Fibroblast of villous mesenchyme (primary cell): ENCODE measurements around the gene SYVN1. TPM values are rescaled to one million over a fixed set of nuclear protein-coding genes. Genes with fewer than 3 reads are reported as not detected.

Experiments
- DNase-seq: peaks from one replicate; pipeline ENCODE4 v3.0.0-alpha.2; 2010; ENCODE audit warnings: low read depth
- H3K4me3 ChIP-seq: 2 replicates; pipeline ENCODE4 v1.5.1; 2011; ENCODE audit warnings: low read depth, mild to moderate bottlenecking, low read length
- CTCF ChIP-seq: IDR thresholded peaks from 2 replicates; pipeline ENCODE4 v1.5.1; 2012; ENCODE audit warnings: low read depth, mild to moderate bottlenecking, low read length; ENCODE audit not compliant: insufficient read depth
- total RNA-seq: library from RNA; depleted of rRNA; stranded (reverse); fragments of >200 nt; gene quantifications from 2 replicates; pipeline ENCODE4 v1.2.3, GENCODE V29; 2012

SYVN1 gene
- total RNA-seq, 1 donor = 13.0 TPM

GRCh38 chr11:65163684-65164083 lies 29.4 kb upstream of the SYVN1 start:
- no peak for TF ChIP-seq CTCF
- H3K4me3 ChIP-seq = no peak overlapping the region
- peak; percentile 55 for DNase-seq

- no peak overlapping the region for H3K4me3 ChIP-seq
- no peak for DNase-seq
- no peak for TF ChIP-seq CTCF
These were observed 26.3 kb upstream of the SYVN1 start for GRCh38 chr11:65160643-65161042.

GRCh38 chr11:65159012-65159411 lies 24.7 kb upstream of the SYVN1 start:
- TF ChIP-seq CTCF = no peak
- DNase-seq = no peak
- H3K4me3 ChIP-seq = no peak overlapping the region

GRCh38 chr11:65157336-65157735 lies 23.0 kb upstream of the SYVN1 start:
- TF ChIP-seq CTCF = no peak
- no peak for DNase-seq
- no peak overlapping the region for H3K4me3 ChIP-seq

- TF ChIP-seq CTCF = no peak
- H3K4me3 ChIP-seq = no peak overlapping the region
- no peak for DNase-seq
These were observed 22.6 kb upstream of the SYVN1 start for GRCh38 chr11:65156926-65157325.

GRCh38 chr11:65156256-65156655 lies 21.9 kb upstream of the SYVN1 start:
- no peak for DNase-seq
- no peak for TF ChIP-seq CTCF

GRCh38 chr11:65152122-65152521 lies 17.8 kb upstream of the SYVN1 start:
- H3K4me3 ChIP-seq = no peak overlapping the region
- DNase-seq = no peak
- no peak for TF ChIP-seq CTCF

More at GRCh38 chr11:65156256-65156655, 21.9 kb upstream of the SYVN1 start:
- H3K4me3 ChIP-seq = no peak overlapping the region
